Gastrocnemius medialis (tissue), 4 donors: ENCODE data around the gene ZFAND6.

ENCODE experiments used
- POLR2A ChIP-seq, 2 donors: fragments of 450-650 bp; IDR thresholded peaks; one replicate each; pipeline ENCODE4 v1.6.1; 2017; ENCODE audit warnings: antibody characterized with exemption in 2 of 2, mild to moderate bottlenecking in 2 of 2, moderate library complexity in 2 of 2
- TF ChIP-seq, protein P1 (sequence below), 5 experiments: fragments of 450-650 bp in 3 of 5; fragments of 200-600 bp in 2 of 5; sonication (generic) in 2 of 5; IDR thresholded peaks in 4 of 5; conservative IDR thresholded peaks in 1 of 5; 1 replicate in 4 of 5; 2 replicates in 1 of 5; pipeline ENCODE4 v1.5.1; 2016 to 2019; ENCODE audit warnings: antibody characterized with exemption in 5 of 5, mild to moderate bottlenecking in 3 of 5, moderate library complexity in 3 of 5

GRCh38 chr15:80136854-80137253 is 77.4 kb downstream of the ZFAND6 start:
- TF ChIP-seq, protein P1, sequence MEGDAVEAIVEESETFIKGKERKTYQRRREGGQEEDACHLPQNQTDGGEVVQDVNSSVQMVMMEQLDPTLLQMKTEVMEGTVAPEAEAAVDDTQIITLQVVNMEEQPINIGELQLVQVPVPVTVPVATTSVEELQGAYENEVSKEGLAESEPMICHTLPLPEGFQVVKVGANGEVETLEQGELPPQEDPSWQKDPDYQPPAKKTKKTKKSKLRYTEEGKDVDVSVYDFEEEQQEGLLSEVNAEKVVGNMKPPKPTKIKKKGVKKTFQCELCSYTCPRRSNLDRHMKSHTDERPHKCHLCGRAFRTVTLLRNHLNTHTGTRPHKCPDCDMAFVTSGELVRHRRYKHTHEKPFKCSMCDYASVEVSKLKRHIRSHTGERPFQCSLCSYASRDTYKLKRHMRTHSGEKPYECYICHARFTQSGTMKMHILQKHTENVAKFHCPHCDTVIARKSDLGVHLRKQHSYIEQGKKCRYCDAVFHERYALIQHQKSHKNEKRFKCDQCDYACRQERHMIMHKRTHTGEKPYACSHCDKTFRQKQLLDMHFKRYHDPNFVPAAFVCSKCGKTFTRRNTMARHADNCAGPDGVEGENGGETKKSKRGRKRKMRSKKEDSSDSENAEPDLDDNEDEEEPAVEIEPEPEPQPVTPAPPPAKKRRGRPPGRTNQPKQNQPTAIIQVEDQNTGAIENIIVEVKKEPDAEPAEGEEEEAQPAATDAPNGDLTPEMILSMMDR (IDR thresholded peaks at IDR 0.05 in 4 of 5, conservative IDR thresholded peaks at IDR 0.05 in 1 of 5) = no peak
- TF ChIP-seq POLR2A (IDR thresholded peaks at IDR 0.05) = no peak
